ENCODE results near the gene NPC2. TPM values are rescaled to one million over a fixed set of nuclear protein-coding genes. Genes with fewer than 3 reads are reported as not detected.

Gene NPC2
- polyA plus RNA-seq, 2 of the 4 experiments (the other 2 are of a cell fraction) = 97.7 to 457 TPM

- TF ChIP-seq MAX (IDR thresholded peaks at IDR 0.05) = no peak
Observed at GRCh38 chr14:74511966-74512830, 19.1 kb upstream of the NPC2 start (continued).

GRCh38 chr14:74510959-74511409, 17.9 kb upstream of the NPC2 start:
- peak in 1 of 2 experiments; percentile 43 for DNase-seq (ENCODE audit: low read depth in 1 of 2, low spot score in 1 of 2)
- Histone ChIP-seq H3K4me1 (no peaks in the 10 kb centered on the region), H3K4me3 (no peak overlapping the region), H3K27ac (peak overlapping the region in 1 of 2 experiments; percentile 60; a peak in 2 of 6 replicates), H3K4me2 (0 out of 3 replicates have a peak overlapping the region, but pooled peaks have one; percentile 16), H3K9me3 (no peaks in the 10 kb centered on the region)
- ChIA-PET POLR2A (interaction anchor here (1.2 kb wide), 1 partner anchor 56 kb away, joined by 3 read pairs; no protein-coding TSS in a partner anchor), CTCF (interaction anchor here (0.8 to 9.2 kb wide), 4 partner anchors 10 to 102 kb away, joined by 3 to 62 read pairs (median 4); no protein-coding TSS in a partner anchor)
- WGBS (ENCODE audit: missing lambda C conversion rate) = 73% methylated on average over 8 of the region's 10 CpGs
- TF ChIP-seq HOXA7 (CRISPR knock-in tag; IDR thresholded peaks at IDR 0.05) (no peak), RCOR1 (IDR thresholded peaks at IDR 0.05; ENCODE audit: low read depth, low read length) (no peak), CEBPB (IDR thresholded peaks at IDR 0.05) (no peak)
- ATAC-seq = peak; percentile 30 to 61; a peak in 3 of 6 replicates
- no peak for FAIRE-seq

- POLR2A ChIA-PET = no interaction called here
Observed at GRCh38 chr14:74510223-74510931, 17.3 kb upstream of the NPC2 start.

More at GRCh38 chr14:74510223-74510931, 17.3 kb upstream of the NPC2 start:
- WGBS (ENCODE audit: missing lambda C conversion rate) = 81% methylated on average over 16 of the region's 21 CpGs
- H3K4me2 ChIP-seq = 0 out of 3 replicates have a peak overlapping the region, but pooled peaks have one; percentile 16
- peak overlapping the region in 1 of 2 experiments; percentile 37; a peak in 1 of 6 replicates for H3K27ac ChIP-seq
- no peak for ATAC-seq
- TF ChIP-seq PHF8 (IDR thresholded peaks at IDR 0.05; ENCODE audit: borderline replicate concordance, low read depth) = no peak
- no peak for TF ChIP-seq HES2 (IDR thresholded peaks at IDR 0.05)
- TF ChIP-seq FOSB (CRISPR knock-in tag; IDR thresholded peaks at IDR 0.05) = no peak
- TF ChIP-seq ZC3H11A (IDR thresholded peaks at IDR 0.05) = no peak
- TF ChIP-seq TP53 (CRISPR knock-in tag; IDR thresholded peaks at IDR 0.05) = no peak
- no peak for TF ChIP-seq ATOH8 (CRISPR knock-in tag; IDR thresholded peaks at IDR 0.05; ENCODE audit: low read depth)
- TF ChIP-seq GATA3 (IDR thresholded peaks at IDR 0.05; ENCODE audit: borderline replicate concordance) = no peak
- no peak for TF ChIP-seq SREBF2 (IDR thresholded peaks at IDR 0.05)
- no peak for TF ChIP-seq NPAS2 (CRISPR knock-in tag; IDR thresholded peaks at IDR 0.05; ENCODE audit: borderline replicate concordance)
- no peak for TF ChIP-seq RFX5 (IDR thresholded peaks at IDR 0.05)
- no peak for TF ChIP-seq RNF2 (IDR thresholded peaks at IDR 0.05; ENCODE audit: borderline replicate concordance, low read depth)
- TF ChIP-seq CBX2 (IDR thresholded peaks at IDR 0.05; ENCODE audit: borderline replicate concordance, low read depth) = no peak
- TF ChIP-seq HDAC2 (IDR thresholded peaks at IDR 0.05) = no peak
- TF ChIP-seq MYC (IDR thresholded peaks at IDR 0.05; ENCODE audit: borderline replicate concordance, low read length) = no peak
- TF ChIP-seq ZSCAN20 (CRISPR knock-in tag; IDR thresholded peaks at IDR 0.05) = no peak
- TF ChIP-seq RCOR1 (IDR thresholded peaks at IDR 0.05; ENCODE audit: low read depth, low read length) = no peak
- no peak for TF ChIP-seq SMC3 (IDR thresholded peaks at IDR 0.05)
- TF ChIP-seq ELK1 (IDR thresholded peaks at IDR 0.05; ENCODE audit: low read depth, low read length) = no peak
- no peak for TF ChIP-seq BCL3 (IDR thresholded peaks at IDR 0.05)
- TF ChIP-seq POLR2A (IDR thresholded peaks at IDR 0.05; ENCODE audit: low read length) = no peak
- H3K4me1 ChIP-seq = no peaks in the 10 kb centered on the region
- FAIRE-seq = no peak
- no peak overlapping the region for H3K4me3 ChIP-seq
- CTCF ChIA-PET = interaction anchor here (0.8 to 9.2 kb wide), 3 partner anchors 9 to 102 kb away, joined by 3 to 62 read pairs (median 4); no protein-coding TSS in a partner anchor
- no peak for DNase-seq (ENCODE audit: low read depth in 1 of 2, low spot score in 1 of 2)
- H3K9me3 ChIP-seq = no peaks in the 10 kb centered on the region

Measured in A549 (cell line).